GM19452 (cell line): ENCODE results near the gene ZDHHC3.

ENCODE experiments used
- ATAC-seq: cut with Tn5 transposase; IDR thresholded peaks from one replicate; pipeline ENCODE4 v1.9.1; 2021; ENCODE audit not compliant: unreplicated experiment

ZDHHC3 gene

DNA sequence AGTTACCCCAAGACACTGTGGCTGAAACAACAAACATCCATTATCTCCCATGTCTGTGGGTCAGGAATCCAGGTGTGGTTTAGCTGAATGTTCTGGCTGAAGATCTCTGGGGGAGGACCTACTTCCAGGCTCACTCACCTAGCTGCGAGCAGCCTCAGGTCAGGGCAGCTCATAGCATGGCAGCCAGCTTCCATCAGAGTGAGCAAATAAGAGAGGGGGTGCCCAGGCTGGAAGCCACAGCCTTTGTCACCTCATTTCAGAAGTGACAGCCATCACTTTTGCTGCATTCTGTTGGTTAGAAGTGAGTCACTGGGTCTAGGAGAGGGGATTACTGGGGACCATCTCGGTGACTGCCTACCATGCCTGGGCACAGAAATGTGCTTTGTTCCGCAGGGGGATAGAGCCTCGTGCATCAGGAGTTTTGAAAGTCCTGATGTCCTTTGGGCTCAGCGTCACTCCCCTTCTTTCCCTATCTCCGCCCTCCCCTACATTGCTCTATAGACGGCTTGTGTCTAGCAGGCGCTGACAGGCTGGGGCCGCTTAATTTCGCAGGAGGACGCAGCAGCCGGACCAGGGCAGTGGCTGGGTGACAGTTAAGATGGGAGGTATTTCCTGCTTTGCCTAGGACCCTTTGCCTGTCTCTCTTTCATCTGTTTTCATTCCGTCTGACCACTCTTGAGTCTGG, 76.1 kb downstream of the ZDHHC3 start:
- ATAC-seq, result no peak

DNA sequence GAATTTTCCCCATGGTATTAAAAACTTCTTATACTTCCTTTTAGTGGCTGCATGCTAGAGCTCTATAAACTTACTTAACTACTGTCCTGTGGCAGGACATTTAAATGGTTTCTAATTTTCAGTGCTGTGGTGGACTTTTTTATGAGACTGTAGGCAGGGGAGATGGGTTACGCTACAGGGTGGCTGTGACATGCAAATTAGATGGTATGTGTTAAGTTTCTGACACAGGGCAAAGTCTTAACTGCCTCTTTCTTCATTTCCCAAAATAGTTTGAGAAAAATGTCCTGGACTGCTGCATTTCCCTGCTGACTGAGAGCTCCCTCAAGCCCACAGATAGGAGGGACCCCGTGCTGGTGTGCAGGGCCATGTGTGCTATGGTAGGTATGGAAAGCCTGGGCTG, 79.5 kb downstream of the ZDHHC3 start:
- ATAC-seq, result no peak

DNA sequence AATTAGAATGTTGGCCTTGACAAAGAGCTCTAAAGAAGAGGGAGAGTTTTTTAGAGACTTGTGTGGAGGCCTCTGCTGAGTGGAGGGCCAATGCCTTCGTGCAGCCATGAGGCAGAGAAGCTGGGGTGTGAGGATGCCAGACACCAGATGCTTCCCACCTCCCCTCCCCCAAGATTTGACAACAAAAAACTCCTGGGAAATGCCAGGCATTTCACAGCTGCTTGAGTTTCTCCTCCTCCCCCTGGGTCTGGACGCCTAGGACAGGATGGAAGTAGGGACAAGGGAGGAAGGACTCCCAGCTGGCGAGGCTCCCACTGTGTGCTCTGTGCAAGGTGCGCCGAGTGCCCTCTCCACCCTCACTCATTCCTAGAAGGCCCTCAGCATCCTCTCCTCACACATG, 81.5 kb downstream of the ZDHHC3 start:
- no peak for ATAC-seq

GRCh38 chr3:44893097-44893496, 82.9 kb downstream of the ZDHHC3 start:
- no peak for ATAC-seq

DNA sequence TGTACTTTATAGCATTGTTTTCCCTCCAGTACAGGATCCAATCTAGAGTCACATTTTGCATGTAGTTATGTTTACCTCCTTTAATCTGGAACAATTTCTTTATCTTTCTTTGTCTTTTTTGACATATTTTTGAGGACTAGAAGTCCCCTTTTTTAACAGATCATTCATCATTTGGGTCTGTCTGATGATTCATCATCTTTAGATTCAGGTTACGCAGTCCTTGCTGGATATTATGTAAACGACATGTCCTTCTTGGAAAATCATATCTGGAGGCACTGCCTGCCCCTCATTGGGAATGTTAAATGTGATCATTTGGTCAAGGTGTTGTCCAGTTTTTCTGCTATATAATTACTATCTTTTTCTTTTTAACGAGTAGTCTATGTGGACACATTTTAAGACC, 83.3 kb downstream of the ZDHHC3 start:
- ATAC-seq, result no peak

- no peak for ATAC-seq
These were observed 85.1 kb downstream of the ZDHHC3 start for GRCh38 chr3:44890852-44891251.

DNA sequence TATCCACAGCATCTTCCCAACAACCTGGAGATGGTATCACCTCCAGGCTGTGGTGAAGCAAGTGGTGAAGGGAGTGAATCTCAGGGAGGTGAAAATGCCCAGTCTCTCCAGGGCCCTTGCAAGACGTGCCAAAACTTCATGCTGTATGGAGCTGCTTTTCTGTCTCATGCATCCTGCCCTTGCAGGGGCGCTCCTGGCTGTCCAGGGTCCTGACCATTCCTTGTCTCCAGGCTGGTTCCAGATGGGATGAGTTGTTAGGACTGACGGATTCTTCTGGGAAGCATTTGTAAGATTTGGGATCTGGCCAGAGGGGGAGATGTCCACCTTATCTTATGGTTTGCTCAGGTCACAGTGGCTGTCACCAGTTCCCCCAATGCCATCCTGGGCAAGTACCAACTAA, 85.7 kb downstream of the ZDHHC3 start:
- ATAC-seq, result no peak

DNA sequence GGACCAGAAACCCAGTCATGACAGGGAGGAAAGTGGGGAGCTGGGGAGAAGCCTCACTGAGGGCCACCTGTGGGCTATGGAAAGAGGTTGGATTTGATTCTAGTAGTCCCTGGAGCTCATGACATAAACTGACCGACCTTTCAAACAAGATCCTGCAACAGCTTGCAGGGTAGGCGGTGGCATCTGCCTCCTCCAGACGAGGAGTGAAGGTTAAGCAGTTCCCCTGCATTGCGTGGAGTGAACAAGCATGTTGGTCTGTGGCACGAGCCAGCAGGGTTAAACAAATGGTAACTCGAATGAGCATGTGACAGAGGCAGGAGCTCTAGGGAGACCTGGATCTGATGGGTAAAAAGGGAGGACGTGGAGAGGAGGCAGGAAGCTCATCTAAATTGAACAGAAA, 88.9 kb downstream of the ZDHHC3 start:
- ATAC-seq, result no peak

DNA sequence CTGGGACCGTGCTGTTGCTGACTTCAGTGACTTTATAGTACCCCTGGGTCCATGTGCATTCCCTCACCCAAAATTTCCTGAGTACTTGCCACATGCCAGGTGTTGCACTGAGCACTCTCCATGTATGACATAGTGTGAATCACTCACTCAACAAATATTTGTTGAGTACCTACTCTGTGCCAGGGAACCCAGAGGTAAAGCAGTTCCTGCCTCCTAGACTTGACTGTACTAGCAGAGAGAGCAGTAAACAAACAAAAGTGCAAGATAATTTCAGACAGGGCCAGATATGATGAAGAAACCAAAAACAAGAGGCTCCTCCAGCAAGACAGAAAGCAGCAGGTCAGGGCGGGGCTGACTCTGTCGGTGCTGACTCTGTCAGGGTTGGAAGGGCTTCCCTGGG, 89.4 kb downstream of the ZDHHC3 start:
- no peak for ATAC-seq

DNA sequence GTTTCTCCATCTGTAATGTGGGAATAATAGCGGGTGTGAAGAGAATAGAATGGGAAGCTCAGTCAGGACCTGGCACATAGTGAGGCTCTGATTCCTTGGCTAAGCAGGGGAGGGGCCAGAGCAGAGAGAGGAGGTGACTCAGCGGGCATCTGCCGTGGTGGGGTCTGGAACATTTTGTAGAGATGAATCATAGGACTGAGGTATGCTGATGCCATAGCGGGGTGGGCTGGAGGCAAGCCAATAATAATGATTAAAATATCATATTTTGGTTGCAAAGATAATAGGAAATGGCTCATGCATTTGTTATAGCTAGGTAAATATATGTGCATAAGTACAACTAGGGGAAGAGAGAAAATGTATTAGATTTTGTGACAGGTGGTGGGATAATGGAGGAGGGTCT, 90.4 kb downstream of the ZDHHC3 start:
- no peak for ATAC-seq

DNA sequence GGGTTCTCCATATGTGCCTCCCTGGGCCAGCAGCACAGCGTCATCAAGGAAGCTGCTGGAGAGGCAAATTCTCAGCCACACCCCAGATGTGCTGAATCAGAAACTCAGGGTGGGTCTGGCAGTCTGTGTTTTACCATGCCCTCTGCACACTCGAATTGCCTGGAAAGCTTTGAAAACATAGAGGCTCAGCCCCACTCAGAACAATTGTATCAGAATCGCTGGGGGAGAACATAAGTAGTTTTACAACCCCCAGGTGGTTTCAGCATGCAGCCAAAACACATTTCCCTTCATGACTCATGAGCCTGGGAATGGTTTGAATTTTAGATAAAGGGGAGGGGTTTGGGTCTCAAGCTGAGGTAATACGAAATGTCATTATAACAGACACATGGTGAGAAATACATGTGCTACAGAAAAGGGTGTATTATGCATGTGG, 92.0 kb downstream of the ZDHHC3 start:
- ATAC-seq, result no peak

GRCh38 chr3:44883213-44883955, 92.6 kb downstream of the ZDHHC3 start:
- ATAC-seq, result no peak

DNA sequence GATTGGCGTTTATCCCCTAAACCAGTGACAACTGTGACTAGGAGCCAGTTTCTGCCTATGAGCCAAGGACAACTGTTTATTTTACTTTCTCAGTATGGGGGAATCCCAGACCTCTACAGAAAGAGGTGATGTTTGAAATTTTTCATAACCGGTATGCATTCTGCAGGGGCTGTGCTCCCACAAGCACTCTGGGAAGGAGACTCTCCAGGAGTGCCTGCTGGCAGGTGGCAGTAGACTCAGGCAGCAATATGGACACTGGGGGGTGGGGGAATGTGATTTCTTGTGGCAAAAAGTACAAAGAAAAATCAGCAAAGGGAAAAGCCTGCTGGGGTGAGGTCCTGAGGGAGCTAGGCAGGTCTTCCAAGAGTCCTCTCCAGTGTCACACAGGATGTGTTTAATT, 95.7 kb downstream of the ZDHHC3 start:
- ATAC-seq, result no peak

DNA sequence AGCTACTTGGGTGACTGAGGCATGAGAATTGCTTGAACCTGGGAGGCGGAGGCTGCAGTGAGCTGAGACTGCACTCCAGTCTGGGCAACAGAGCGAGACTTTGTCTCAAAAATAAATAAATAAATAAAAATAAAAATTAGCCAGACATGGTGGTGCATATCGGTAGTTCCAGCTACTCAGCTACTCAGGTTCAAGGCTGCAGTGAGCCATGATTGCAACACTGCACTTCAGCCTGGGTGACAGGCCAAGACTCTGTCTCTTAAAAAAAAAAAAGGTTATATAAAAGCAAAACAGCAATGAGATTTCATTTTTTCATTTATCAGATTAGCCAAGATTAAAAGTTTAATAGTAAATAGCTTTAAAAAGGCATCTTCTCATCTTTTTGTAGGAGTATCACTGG, 98.6 kb downstream of the ZDHHC3 start:
- ATAC-seq, result no peak

DNA sequence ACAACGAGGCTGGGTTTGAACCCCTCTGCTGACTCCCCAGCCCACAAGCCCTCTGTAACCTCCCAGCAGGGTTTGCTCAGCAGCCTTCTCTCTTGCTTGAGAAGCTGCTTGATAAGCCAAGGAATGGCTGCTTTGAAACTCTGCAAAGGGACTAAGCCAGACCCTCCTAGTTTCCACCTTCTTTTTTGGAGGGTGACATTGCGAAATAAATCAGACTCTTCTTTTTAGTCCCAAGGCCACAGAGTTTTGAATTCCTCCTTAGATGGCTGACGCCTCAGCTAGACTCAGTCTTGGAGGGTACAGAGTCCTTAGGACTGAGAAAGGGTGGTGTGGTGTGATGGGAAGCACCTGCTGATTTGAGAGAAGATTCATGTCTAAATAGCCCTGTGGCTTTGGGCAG, 100.4 kb downstream of the ZDHHC3 start:
- no peak for ATAC-seq
